ENCODE data around the gene FHIT.

The FHIT gene

DNA sequence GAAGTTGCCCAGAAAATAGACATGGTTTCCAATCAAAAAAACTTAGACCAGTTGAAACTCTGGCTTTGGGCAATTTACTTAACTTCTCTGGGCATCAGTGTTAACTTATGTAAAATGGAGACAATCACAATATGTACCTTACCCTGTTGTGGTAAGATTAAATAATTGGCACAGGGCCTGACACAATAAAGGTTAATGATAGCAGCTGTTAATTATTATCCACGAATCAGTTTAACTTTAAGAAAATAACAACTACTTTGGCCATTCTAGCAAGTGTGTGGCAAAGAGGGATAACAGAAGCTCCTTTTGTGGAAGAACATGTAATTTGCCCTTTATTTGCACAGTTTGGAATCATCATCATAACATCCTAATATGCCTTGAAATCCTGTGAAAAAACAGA, 787.6 kb downstream of the FHIT start:
- no peak for DNase-seq (ENCODE audit: low read depth)

DNA sequence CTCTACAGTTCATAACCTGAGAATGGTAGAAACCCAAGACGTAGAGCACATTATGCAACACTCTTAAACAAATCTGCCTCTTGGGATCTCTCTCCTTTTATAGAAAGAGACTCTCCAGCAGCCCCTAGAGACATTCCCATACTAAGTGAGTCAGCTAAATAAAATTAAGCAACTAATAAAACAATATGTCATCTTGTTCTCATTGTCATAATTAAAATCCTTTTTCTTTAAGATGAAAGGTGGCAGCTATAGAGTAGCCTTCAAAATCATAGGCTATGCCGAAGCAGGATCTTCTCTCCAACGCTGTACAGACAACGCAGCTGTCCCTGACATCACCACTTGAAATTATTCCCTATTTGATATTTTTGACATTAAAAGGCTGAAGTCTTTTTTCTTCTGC, 790.0 kb downstream of the FHIT start:
- no peak for DNase-seq (ENCODE audit: low read depth)

- no peak for DNase-seq (ENCODE audit: low read depth)
Observed at GRCh38 chr3:60456180-60456579, 795.1 kb downstream of the FHIT start.

DNA sequence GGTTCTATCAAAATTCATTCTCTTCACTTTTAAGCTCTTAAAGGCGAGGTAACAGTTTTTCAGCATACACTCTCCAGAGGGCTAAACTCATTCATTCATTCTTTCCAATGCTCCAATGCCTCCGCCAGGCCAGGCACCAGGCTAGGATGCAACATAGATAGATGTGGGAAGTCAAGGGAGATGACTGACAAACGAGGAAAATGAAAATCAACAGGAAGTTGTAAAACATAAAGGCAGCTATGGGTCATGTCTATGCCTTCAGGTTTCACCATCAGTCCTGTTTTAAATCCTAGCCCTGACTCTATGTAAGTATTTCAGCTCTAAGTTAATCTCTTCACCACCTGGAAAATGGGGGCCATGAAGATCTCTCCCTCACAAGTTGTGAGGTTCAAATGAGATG, 797.9 kb downstream of the FHIT start:
- DNase-seq (ENCODE audit: low read depth), result no peak

GRCh38 chr3:60448696-60449095, 802.6 kb downstream of the FHIT start:
- DNase-seq (ENCODE audit: low read depth), result no peak

- DNase-seq (ENCODE audit: low read depth), result no peak
Observed at GRCh38 chr3:60445446-60445845, 805.8 kb downstream of the FHIT start.

GRCh38 chr3:60444898-60445437, 806.3 kb downstream of the FHIT start:
- no peak for DNase-seq (ENCODE audit: low read depth)

DNA sequence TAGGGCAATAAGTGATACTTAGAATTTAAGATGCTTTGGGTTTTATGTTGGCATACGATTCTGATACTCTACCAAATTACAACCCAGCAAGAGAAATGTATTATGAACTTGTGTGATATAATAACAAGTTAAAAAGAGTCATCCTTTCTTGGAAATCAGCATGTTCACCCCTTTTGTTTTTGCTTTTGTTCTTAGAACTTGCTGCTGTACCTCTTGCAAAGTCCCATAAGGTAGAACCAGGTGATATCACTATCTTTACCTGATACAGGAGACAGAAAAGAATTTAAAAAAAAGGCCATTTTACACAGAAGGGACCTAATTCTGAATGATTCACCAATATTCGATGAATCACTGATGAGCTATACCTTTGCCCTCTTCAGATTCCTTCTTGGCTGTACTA, 810.4 kb downstream of the FHIT start:
- no peak for DNase-seq (ENCODE audit: low read depth)

GRCh38 chr3:60435941-60436650, 815.2 kb downstream of the FHIT start:
- no peak for DNase-seq (ENCODE audit: low read depth)

DNA sequence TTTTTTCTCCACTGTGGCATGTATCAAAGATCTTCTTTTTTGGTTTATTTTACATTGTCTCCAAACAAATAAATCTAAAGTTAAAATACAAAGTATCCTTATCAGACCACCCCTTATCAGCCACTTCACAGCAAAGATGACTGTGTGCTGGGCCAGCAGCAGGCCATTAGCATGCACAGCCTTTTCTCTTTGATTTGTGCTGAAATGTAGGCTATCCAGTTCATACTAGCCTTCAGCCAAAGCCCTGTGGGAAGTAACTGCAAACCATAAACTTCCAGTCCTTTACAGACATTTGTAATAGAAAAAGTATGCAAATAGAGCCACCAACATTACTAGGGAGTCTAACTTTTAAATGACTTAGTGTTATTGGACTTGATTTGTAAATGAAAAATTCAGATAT, 816.3 kb downstream of the FHIT start:
- no peak for DNase-seq (ENCODE audit: low read depth)

- no peak for DNase-seq (ENCODE audit: low read depth)
Observed at GRCh38 chr3:60434323-60434722, 816.9 kb downstream of the FHIT start.

DNA sequence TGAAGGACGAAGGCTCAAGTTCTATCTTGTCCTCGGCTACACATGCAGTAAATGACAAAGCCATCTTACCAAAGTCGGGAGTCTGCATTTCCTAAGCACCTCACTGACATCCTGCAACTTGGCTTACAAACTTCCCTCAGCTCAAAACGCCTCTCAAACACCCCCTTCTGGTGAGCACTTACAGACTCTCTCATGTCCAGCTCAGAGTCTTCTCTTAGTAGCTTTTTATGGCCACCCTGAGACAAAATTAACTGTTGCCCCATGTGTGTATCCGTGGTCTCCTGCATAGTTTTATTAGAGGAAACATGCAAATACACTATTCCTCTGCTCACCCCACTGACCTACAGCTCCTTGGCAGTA, 819.7 kb downstream of the FHIT start:
- no peak for DNase-seq (ENCODE audit: low read depth)

GRCh38 chr3:60430205-60430604, 821.0 kb downstream of the FHIT start:
- no peak for DNase-seq (ENCODE audit: low read depth)

DNA sequence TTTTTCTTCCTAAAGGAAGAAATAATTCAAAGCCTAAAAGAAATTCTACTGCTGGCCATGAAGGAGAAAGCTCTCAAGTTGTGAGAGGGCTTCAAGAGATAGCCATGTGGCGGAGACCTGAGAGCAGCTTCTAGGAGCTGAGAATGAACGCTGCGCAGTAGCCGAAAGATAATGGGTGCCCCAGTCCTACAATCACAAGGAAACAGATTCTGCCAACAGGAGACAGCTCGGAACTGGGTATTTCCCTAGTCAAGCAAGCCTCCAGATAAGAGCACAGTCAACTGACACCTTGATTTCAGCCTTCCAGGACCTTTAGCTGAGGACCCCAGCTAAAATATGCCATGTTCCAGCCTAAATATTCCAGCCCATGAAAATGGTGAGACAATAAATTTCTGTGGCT, 824.1 kb downstream of the FHIT start:
- no peak for DNase-seq (ENCODE audit: low read depth)

DNA sequence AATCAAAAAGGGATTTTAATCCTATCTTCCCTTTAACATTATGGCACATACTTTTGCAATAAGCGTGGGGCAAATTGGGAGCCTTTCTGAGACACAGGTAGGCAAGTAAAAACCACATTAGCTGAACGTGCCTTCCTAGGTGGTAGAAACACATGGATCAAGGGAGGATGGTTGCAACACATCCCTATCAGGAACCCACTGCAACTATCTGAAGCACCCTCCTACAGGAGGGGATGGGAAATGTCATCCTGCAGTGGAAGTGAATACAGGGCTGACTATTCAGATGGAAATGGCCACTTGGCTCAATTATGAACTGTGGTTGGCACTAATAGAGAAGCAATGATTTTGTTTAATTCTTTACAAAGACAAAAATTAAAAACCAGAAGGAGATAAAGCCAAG, 826.3 kb downstream of the FHIT start:
- no peak for DNase-seq (ENCODE audit: low read depth)

DNA sequence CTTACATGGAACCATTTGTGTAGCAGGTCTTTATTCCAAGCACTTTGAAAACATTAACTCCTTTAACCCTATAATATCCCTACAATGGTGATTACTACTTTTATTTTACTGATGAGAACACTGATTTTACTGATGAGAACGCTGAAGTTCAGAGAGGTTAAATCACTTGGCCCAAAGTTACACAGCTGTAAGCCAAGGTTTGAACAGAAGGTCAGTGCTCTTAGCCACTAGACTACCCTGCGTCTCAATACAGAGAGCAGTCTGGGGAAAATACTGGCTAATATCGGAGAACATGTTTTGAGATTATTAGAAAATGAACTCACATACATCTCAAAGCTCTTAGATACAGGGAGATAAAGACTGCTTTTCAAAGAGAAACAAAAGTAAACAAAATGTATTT, 827.2 kb downstream of the FHIT start:
- DNase-seq (ENCODE audit: low read depth), result no peak

- no peak for DNase-seq (ENCODE audit: low read depth)
Observed at GRCh38 chr3:60423556-60423955, 827.7 kb downstream of the FHIT start.

DNA sequence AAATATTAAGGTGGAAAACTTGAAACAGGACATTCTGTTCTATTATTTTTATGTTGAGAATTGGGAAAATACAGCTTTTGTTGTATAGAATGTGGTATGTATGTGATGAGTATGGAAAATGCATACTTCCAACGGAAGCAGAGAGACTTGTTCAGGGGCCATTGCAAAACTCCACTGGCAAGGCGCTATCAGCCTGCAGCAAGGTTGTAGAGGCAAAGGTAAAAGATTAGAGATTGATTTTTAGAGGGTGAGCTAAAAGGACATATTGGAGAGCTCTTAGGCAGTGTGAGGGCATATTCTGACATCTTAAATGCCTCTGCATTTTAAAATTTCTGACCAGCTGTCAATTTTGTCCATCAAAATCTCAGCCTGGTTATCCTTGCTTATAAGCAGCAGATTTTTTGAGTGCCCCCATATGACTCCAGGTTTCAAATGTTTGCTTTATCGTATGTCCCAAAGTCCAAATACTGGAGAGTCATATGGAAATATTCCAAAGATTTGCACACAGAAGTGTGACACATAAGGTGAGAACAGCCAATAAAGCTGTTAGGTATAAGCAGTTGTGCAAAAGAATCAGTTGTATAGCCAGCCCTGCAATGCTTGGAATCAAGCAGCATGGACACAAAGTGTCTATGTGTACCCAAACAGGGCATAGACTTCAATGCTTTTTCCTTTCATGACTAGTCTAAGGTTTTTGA, 829.4 kb downstream of the FHIT start:
- DNase-seq (ENCODE audit: low read depth), result no peak

DNA sequence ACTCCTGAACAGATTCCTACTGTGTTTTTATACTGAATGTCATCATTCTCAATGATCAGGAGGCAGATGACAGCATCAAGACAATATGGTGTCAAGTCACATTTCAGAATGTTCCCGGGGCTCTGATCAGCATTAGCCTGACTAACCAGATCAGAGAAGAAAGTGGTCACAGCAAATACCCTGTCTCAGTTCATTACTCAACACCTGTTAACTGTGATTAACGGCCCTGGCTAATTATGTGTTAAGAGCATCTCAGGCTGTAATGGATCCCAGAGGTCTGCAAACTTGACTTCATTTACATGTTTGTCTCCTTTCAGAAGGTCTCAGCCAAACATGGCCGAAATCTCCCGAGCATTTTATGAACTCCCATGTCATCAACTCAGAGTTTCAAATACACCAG, 833.7 kb downstream of the FHIT start:
- DNase-seq (ENCODE audit: low read depth), result no peak

- DNase-seq (ENCODE audit: low read depth), result no peak
Observed at GRCh38 chr3:60414011-60414410, 837.2 kb downstream of the FHIT start.

DNA sequence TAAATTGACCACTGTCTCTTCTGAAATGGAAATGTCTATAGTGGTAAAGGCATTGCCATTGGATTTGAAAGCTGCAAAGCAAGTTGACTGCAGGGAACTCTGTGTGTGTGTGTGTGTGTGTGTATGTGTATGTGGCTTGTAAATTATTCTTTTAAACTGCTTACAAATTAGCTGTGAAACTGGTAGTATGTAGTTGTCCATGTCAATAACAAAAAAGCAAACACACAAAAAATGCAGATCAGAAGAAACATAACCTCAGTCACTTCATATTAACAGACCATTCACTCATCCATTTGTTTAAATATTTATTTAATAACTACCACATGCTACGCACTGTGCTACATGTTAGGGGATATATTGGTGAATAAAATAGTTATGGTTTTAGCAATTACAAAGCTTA, 837.7 kb downstream of the FHIT start:
- DNase-seq (ENCODE audit: low read depth), result no peak

DNA sequence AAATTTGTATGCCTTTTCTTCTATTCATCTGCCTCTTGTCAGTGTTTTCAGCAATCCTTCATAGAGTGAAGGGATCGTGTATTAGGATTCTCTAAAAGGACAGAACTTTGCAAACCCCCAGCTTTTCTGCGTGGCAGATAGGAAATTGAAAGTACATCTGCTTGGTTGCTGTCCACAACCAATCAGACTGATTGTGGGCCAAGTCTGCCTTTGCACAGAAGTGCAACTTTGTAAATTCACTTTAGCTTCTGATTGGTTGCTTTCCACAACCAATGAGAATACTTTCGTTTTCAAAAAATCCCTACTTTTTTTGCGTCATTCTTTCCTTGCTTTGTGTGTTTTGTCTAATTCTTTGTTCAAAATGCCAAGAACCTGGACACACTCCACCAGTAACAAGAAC, 847.4 kb downstream of the FHIT start:
- no peak for DNase-seq (ENCODE audit: low read depth)

GRCh38 chr3:60402931-60403330, 848.3 kb downstream of the FHIT start:
- no peak for DNase-seq (ENCODE audit: low read depth)

Data from activated T-helper 9 cell treated with anti-CD3 and anti-CD28 coated beads, Interleukin-2, amount 50 U/mL, for 16 hours (primary cell).